GM19238 (cell line): ENCODE data around the gene PIGC.

Source experiments
- DNase-seq: peaks from one replicate; pipeline ENCODE4 v3.0.0; 2011; ENCODE audit warnings: low spot score; ENCODE audit not compliant: insufficient read length

The PIGC gene

DNA sequence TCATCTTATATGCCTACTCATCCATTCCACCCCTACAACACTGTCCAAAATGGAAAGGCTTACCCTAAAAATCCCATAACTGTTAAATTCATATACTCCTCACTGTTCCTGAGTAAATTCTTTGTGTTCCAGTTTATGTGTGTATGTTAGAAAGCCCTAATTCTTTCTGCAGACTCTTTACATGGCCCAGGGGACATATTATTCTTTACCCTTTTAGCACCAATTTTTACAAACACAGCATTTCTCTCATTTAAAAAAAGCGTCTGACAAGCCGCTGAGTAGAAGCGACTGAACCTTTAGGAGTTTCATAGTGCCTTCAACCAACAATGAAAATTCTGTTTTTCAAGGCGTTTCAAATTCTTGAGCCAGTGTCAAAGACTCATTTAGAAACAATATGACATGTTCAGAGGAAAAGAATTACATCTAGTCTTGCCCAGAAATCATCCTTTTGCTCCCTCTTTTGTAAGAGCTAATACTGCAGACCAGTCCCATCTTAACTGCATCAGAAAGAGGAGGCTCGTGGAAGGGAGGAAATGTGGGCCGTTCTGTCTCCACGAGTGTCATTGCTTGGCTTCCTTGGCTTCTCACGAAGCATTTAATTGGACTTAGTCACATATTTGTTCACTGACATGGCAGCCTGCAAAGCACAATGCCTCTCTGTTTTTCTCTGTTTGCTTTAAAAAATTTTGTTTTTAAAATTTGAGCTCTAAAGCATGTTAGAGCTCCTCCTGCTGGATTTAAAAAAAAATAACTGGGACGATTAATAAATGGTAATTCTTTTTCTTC, 44.7 kb downstream of the PIGC start:
- DNase-seq, result no peak

GRCh38 chr1:172398193-172398592, 45.7 kb downstream of the PIGC start:
- DNase-seq, result no peak

DNA sequence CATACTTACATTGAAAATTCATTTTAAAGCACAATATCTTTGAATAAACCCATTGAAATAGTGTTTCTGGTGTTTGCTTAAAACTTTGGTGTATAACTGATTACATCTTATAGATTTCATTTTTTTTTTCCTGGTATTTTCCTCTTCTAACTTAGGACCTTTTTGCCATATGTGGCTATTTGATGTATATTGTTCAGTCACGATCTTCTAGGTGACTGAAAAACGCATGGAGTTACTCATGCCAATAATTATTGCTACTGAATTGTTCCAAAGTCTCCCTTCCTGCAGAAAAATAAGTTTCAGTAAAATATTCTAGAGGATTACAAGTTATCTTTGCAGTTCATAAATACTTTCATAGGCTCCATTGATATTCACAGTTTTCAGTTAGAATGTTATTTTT, 46.2 kb downstream of the PIGC start:
- no peak for DNase-seq

GRCh38 chr1:172397221-172397620, 46.6 kb downstream of the PIGC start:
- DNase-seq, result no peak

DNA sequence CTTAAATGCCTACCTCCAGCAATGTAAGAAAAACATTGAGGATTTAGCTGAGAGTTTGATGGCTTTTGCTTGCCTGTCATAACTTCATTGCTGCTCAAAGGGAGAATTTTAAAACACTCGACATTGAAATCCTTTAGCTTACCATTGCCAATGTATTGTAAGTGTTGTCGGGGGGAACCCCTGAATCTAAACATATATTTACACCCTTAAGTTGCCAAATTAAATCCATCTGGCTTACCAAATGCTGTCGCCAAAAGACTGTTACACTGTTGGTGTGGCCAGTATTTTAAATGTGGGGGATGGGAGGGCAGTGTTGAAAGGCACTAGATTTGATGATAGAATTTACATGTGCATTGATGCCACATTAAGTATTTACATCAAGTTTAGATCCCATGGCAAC, 48.3 kb downstream of the PIGC start:
- DNase-seq, result no peak

GRCh38 chr1:172394811-172395210, 49.1 kb downstream of the PIGC start:
- no peak for DNase-seq

GRCh38 chr1:172394141-172394751, 49.6 kb downstream of the PIGC start:
- DNase-seq, result peak; percentile 42

DNA sequence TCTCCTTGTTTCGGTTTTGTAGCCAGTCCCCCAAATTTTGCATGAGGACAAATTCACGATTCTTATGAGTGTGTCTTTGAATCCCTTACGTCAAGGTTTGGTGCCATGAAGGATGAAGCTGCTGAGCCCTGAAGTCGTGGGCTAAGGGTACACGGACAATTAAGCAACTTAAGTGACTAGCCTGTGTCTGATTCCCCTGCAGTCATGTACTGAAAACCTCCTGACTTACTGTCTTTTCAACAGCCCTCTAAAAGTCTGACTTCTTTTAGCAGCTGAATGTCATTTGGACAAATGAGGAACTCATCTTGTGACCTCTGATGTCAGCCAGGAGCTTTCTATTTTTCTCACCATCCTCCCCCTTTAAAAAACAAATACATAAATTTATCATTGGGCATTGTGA, 50.5 kb downstream of the PIGC start:
- no peak for DNase-seq

DNA sequence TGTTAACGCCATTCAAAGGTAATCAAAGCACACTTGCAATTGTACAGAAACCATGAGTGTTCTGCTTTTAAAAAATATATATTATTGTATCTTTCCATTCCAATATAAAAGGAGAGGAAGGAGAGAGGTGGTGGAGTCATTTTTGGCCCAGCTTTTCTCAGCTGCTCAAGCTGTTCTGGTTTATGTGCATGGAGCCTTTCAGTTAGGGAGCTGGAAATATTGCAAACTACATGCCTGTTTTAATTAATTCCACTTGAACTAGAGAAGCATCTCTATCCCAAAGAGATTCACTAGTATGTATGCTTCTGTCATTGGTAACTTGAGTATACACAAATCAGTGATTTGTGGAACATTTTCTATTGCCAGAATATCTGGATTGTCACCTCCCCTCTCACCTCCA, 51.9 kb downstream of the PIGC start:
- DNase-seq, result no peak
